ENCODE measurements around the gene CASQ2.

- TF ChIP-seq BHLHE40 (IDR thresholded peaks at IDR 0.05; ENCODE audit: low read depth, low read length) (no peak), POLR2A (IDR thresholded peaks at IDR 0.05; ENCODE audit: low read depth, low read length) (no peak), CTCF (conservative IDR thresholded peaks at IDR 0.05; ENCODE audit: low read depth, low read length) (no peak), RAD21 (IDR thresholded peaks at IDR 0.05; ENCODE audit: low read length) (no peak), USF2 (IDR thresholded peaks at IDR 0.05; ENCODE audit: low read depth, low read length) (no peak), RFX5 (IDR thresholded peaks at IDR 0.05; ENCODE audit: low read depth, low read length) (no peak), SMC3 (IDR thresholded peaks at IDR 0.05; ENCODE audit: low read depth, low read length) (no peak), MXI1 (IDR thresholded peaks at IDR 0.05; ENCODE audit: borderline replicate concordance, low read depth, low read length) (no peak)
- TF ChIP-seq, protein P1, sequence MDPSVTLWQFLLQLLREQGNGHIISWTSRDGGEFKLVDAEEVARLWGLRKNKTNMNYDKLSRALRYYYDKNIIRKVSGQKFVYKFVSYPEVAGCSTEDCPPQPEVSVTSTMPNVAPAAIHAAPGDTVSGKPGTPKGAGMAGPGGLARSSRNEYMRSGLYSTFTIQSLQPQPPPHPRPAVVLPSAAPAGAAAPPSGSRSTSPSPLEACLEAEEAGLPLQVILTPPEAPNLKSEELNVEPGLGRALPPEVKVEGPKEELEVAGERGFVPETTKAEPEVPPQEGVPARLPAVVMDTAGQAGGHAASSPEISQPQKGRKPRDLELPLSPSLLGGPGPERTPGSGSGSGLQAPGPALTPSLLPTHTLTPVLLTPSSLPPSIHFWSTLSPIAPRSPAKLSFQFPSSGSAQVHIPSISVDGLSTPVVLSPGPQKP (IDR thresholded peaks at IDR 0.05; ENCODE audit: borderline replicate concordance, low read depth, low read length) = no peak
Observed at GRCh38 chr1:115656461-115657077, 111.9 kb downstream of the CASQ2 start.

Data from IMR-90 (cell line).